ENCODE results near the gene RNF220. TPM values are rescaled to one million over a fixed set of nuclear protein-coding genes. Genes with fewer than 3 reads are reported as not detected.

The RNF220 gene
- total RNA-seq, 6 experiments from 2014 or later = 42.1 to 54.7 (median 51.9) TPM

- TF ChIP-seq, protein P1, sequence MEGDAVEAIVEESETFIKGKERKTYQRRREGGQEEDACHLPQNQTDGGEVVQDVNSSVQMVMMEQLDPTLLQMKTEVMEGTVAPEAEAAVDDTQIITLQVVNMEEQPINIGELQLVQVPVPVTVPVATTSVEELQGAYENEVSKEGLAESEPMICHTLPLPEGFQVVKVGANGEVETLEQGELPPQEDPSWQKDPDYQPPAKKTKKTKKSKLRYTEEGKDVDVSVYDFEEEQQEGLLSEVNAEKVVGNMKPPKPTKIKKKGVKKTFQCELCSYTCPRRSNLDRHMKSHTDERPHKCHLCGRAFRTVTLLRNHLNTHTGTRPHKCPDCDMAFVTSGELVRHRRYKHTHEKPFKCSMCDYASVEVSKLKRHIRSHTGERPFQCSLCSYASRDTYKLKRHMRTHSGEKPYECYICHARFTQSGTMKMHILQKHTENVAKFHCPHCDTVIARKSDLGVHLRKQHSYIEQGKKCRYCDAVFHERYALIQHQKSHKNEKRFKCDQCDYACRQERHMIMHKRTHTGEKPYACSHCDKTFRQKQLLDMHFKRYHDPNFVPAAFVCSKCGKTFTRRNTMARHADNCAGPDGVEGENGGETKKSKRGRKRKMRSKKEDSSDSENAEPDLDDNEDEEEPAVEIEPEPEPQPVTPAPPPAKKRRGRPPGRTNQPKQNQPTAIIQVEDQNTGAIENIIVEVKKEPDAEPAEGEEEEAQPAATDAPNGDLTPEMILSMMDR (IDR thresholded peaks at IDR 0.05) = no peak
- Mint-ChIP-seq H3K27me3 (ENCODE audit: insufficient read depth) (peaks cover 2% of the 10 kb centered on the region), H3K4me1 (ENCODE audit: low read depth) (peaks cover 56% of the 10 kb centered on the region), H3K36me3 (ENCODE audit: low read depth) (no peaks in the 10 kb centered on the region), H3K9me3 (no peaks in the 10 kb centered on the region), H3K27ac (peak overlapping the region; percentile 94), H3K4me3 (peak overlapping the region; percentile 87)
- no peak for DNase-seq
Measured at GRCh38 chr1:44616284-44616990, 211.4 kb downstream of the RNF220 start.

DNA sequence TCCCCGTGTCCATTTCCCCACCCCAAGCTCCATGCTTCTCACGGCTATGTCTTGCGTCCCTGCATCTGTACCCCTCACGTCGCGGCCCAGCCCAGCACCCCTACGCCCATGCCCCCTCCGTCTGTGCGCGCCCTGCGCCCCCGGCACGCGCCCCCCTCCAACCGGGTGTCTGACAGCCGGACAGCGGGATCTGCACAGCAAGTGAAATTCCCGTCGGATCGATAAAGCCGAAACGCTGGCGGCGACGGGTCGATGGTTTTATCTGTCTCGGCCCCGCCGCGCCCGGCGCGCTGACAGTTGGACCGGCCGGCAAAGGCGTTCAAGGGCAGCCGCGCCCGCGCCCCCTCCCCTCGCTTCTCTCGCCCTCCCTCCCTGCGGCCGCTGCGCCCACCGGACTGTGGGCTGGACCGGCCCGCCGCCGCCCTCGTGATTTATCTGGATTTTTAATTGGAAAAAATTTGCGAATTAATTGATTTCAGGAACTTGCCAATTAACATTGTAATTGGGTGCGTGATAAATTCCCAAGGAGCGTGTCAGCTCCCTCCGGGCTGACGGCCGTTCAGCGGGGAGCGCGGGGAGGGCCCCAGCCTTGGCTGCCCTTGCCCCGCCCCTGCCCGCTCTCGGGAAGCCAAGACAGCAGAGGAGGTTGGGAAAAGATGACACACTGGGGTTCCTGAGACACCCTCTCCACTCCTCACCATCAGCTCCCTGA lies 212.1 kb downstream of the RNF220 start:
- Mint-ChIP-seq H3K27ac (peak overlapping the region; percentile 94), H3K36me3 (ENCODE audit: low read depth) (no peaks in the 10 kb centered on the region), H3K4me3 (peak overlapping the region; percentile 87), H3K27me3 (ENCODE audit: insufficient read depth) (peaks cover 2% of the 10 kb centered on the region), H3K9me3 (no peaks in the 10 kb centered on the region), H3K4me1 (ENCODE audit: low read depth) (peaks cover 63% of the 10 kb centered on the region)
- TF ChIP-seq, protein P1 (IDR thresholded peaks at IDR 0.05) = no peak
- DNase-seq = peak; percentile 85

- Mint-ChIP-seq H3K36me3 (ENCODE audit: low read depth) (no peaks in the 10 kb centered on the region), H3K4me1 (ENCODE audit: low read depth) (peaks cover 68% of the 10 kb centered on the region), H3K27me3 (ENCODE audit: insufficient read depth) (peaks cover 2% of the 10 kb centered on the region), H3K4me3 (peak overlapping the region; percentile 87), H3K27ac (peak overlapping the region; percentile 94), H3K9me3 (no peaks in the 10 kb centered on the region)
- TF ChIP-seq, protein P1 (IDR thresholded peaks at IDR 0.05) = no peak
- DNase-seq = no peak
Measured at GRCh38 chr1:44617703-44618029, 212.6 kb downstream of the RNF220 start.

GRCh38 chr1:44619261-44619900 lies 214.3 kb downstream of the RNF220 start:
- H3K36me3 Mint-ChIP-seq (ENCODE audit: low read depth) = no peaks in the 10 kb centered on the region
- peaks cover 77% of the 10 kb centered on the region for H3K4me1 Mint-ChIP-seq (ENCODE audit: low read depth)
- TF ChIP-seq, protein P1 (IDR thresholded peaks at IDR 0.05) = no peak
- peaks cover 2% of the 10 kb centered on the region for H3K27me3 Mint-ChIP-seq (ENCODE audit: insufficient read depth)
- peak; percentile 97 for DNase-seq
- H3K4me3 Mint-ChIP-seq = peak overlapping the region; percentile 80
- H3K9me3 Mint-ChIP-seq = no peaks in the 10 kb centered on the region
- peak overlapping the region; percentile 94 for H3K27ac Mint-ChIP-seq

- DNase-seq = no peak
- Mint-ChIP-seq H3K4me1 (ENCODE audit: low read depth) (peaks cover 80% of the 10 kb centered on the region), H3K27ac (peak overlapping the region; percentile 94), H3K9me3 (no peaks in the 10 kb centered on the region), H3K36me3 (ENCODE audit: low read depth) (no peaks in the 10 kb centered on the region), H3K4me3 (peak overlapping the region; percentile 80), H3K27me3 (ENCODE audit: insufficient read depth) (peaks cover 2% of the 10 kb centered on the region)
- TF ChIP-seq, protein P1 (IDR thresholded peaks at IDR 0.05) = no peak
Measured at GRCh38 chr1:44620072-44620471, 215.0 kb downstream of the RNF220 start.
